ENCODE measurements around the gene TNN. TPM values are rescaled to one million over a fixed set of nuclear protein-coding genes. Genes with fewer than 3 reads are reported as not detected.

The TNN gene
- polyA plus RNA-seq, 1 donor from 2014 or later: not detected

DNA sequence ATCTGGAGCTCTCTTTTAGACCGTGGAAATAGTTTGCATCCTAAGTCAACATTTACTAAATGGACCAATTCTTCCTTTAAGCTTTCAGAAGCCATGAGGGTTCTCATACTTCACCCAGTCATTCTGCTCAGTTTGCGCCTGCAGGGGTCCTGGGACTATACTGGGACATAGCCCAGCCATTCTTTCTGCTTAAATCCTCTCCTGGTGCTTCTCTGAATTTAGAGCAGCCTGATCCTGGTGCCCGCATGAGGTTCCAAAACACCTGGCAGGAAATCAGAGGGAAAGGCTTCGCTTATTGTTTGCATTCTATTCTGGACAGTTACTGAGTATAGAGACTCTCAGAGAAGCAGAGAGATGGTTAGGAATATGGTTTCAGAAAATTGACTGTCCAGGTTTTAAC, 27.0 kb downstream of the TNN start:
- no peak overlapping the region for H3K4me2 ChIP-seq (ENCODE audit: low read length)
- no peaks in the 10 kb centered on the region for H4K20me1 ChIP-seq (ENCODE audit: insufficient read depth)
- H3F3A ChIP-seq (ENCODE audit: insufficient read depth, low read length, poor library complexity, severe bottlenecking): no peaks in the 10 kb centered on the region
- no peak overlapping the region for H3K9ac ChIP-seq (ENCODE audit: low read length)
- H3K4me3 ChIP-seq (ENCODE audit: low read length): no peak overlapping the region
- H3K36me3 ChIP-seq (ENCODE audit: insufficient read depth, low read length): no peaks in the 10 kb centered on the region
- TF ChIP-seq POLR2AphosphoS5 (IDR thresholded peaks at IDR 0.05): no peak
- TF ChIP-seq, protein P1, sequence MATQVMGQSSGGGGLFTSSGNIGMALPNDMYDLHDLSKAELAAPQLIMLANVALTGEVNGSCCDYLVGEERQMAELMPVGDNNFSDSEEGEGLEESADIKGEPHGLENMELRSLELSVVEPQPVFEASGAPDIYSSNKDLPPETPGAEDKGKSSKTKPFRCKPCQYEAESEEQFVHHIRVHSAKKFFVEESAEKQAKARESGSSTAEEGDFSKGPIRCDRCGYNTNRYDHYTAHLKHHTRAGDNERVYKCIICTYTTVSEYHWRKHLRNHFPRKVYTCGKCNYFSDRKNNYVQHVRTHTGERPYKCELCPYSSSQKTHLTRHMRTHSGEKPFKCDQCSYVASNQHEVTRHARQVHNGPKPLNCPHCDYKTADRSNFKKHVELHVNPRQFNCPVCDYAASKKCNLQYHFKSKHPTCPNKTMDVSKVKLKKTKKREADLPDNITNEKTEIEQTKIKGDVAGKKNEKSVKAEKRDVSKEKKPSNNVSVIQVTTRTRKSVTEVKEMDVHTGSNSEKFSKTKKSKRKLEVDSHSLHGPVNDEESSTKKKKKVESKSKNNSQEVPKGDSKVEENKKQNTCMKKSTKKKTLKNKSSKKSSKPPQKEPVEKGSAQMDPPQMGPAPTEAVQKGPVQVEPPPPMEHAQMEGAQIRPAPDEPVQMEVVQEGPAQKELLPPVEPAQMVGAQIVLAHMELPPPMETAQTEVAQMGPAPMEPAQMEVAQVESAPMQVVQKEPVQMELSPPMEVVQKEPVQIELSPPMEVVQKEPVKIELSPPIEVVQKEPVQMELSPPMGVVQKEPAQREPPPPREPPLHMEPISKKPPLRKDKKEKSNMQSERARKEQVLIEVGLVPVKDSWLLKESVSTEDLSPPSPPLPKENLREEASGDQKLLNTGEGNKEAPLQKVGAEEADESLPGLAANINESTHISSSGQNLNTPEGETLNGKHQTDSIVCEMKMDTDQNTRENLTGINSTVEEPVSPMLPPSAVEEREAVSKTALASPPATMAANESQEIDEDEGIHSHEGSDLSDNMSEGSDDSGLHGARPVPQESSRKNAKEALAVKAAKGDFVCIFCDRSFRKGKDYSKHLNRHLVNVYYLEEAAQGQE (IDR thresholded peaks at IDR 0.05; ENCODE audit: borderline replicate concordance): no peak
- TF ChIP-seq TAF1 (IDR thresholded peaks at IDR 0.05; ENCODE audit: low read depth): no peak
- TF ChIP-seq MXI1 (conservative IDR thresholded peaks at IDR 0.05; ENCODE audit: poor library complexity, severe bottlenecking): no peak
- TF ChIP-seq, protein P2, sequence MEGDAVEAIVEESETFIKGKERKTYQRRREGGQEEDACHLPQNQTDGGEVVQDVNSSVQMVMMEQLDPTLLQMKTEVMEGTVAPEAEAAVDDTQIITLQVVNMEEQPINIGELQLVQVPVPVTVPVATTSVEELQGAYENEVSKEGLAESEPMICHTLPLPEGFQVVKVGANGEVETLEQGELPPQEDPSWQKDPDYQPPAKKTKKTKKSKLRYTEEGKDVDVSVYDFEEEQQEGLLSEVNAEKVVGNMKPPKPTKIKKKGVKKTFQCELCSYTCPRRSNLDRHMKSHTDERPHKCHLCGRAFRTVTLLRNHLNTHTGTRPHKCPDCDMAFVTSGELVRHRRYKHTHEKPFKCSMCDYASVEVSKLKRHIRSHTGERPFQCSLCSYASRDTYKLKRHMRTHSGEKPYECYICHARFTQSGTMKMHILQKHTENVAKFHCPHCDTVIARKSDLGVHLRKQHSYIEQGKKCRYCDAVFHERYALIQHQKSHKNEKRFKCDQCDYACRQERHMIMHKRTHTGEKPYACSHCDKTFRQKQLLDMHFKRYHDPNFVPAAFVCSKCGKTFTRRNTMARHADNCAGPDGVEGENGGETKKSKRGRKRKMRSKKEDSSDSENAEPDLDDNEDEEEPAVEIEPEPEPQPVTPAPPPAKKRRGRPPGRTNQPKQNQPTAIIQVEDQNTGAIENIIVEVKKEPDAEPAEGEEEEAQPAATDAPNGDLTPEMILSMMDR (IDR thresholded peaks at IDR 0.05; ENCODE audit: poor library complexity, severe bottlenecking): no peak
- no peak for TF ChIP-seq SMC3 (conservative IDR thresholded peaks at IDR 0.05; ENCODE audit: poor library complexity)
- no peak for TF ChIP-seq EZH2 (IDR thresholded peaks at IDR 0.05; ENCODE audit: borderline replicate concordance, insufficient read depth, low read length, poor library complexity, severe bottlenecking)
- no peak for TF ChIP-seq RAD21 (conservative IDR thresholded peaks at IDR 0.05)
- no peaks in the 10 kb centered on the region for H3K27me3 ChIP-seq (ENCODE audit: insufficient read depth, low read depth, low read length)
- H3K9me3 ChIP-seq (ENCODE audit: low read length): no peaks in the 10 kb centered on the region
- no peak overlapping the region for H3K27ac ChIP-seq (ENCODE audit: low read length)
- no peaks in the 10 kb centered on the region for H3K9me2 ChIP-seq (ENCODE audit: insufficient read depth, low read length)
- no peaks in the 10 kb centered on the region for H3K79me2 ChIP-seq (replicated peaks; ENCODE audit: insufficient read depth, low read length)
- H2AFZ ChIP-seq (ENCODE audit: low read depth, low read length): no peak overlapping the region

DNA sequence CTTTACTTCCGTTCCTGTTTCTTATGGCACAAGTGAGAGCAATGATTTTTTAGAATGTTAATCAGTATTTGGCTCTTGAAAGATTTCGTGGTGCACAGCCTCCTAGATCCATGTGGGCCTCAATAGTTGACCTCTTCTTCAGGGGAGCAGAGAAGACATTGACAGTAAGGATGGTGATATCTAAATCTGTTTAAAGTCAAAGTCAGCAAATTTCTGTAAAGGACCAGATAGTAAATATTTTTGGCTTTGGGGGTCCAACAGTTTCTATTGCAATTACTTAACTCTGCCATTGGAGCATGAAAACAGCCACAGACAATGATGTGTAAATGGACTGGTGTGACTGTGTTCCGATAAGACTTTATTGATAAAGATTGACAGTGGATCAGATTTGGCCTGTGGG, 27.4 kb downstream of the TNN start:
- Histone ChIP-seq H2AFZ (ENCODE audit: low read depth, low read length) (no peak overlapping the region), H3K9ac (ENCODE audit: low read length) (no peak overlapping the region), H3K79me2 (replicated peaks; ENCODE audit: insufficient read depth, low read length) (no peaks in the 10 kb centered on the region), H3K4me3 (ENCODE audit: low read length) (no peak overlapping the region), H3K9me3 (ENCODE audit: low read length) (no peaks in the 10 kb centered on the region), H4K20me1 (ENCODE audit: insufficient read depth) (no peaks in the 10 kb centered on the region), H3K27ac (ENCODE audit: low read length) (no peak overlapping the region), H3K27me3 (ENCODE audit: insufficient read depth, low read depth, low read length) (no peaks in the 10 kb centered on the region), H3K36me3 (ENCODE audit: insufficient read depth, low read length) (no peaks in the 10 kb centered on the region), H3K4me2 (ENCODE audit: low read length) (no peak overlapping the region), H3F3A (ENCODE audit: insufficient read depth, low read length, poor library complexity, severe bottlenecking) (no peaks in the 10 kb centered on the region), H3K9me2 (ENCODE audit: insufficient read depth, low read length) (no peaks in the 10 kb centered on the region)
- TF ChIP-seq EZH2 (IDR thresholded peaks at IDR 0.05; ENCODE audit: borderline replicate concordance, insufficient read depth, low read length, poor library complexity, severe bottlenecking): no peak
- no peak for TF ChIP-seq TAF1 (IDR thresholded peaks at IDR 0.05; ENCODE audit: low read depth)
- no peak for TF ChIP-seq POLR2AphosphoS5 (IDR thresholded peaks at IDR 0.05)
- TF ChIP-seq MXI1 (conservative IDR thresholded peaks at IDR 0.05; ENCODE audit: poor library complexity, severe bottlenecking): no peak
- TF ChIP-seq, protein P2 (IDR thresholded peaks at IDR 0.05; ENCODE audit: poor library complexity, severe bottlenecking): no peak
- no peak for TF ChIP-seq EP300 (conservative IDR thresholded peaks at IDR 0.05; ENCODE audit: poor library complexity, severe bottlenecking)
- no peak for TF ChIP-seq RAD21 (conservative IDR thresholded peaks at IDR 0.05)
- TF ChIP-seq SMC3 (conservative IDR thresholded peaks at IDR 0.05; ENCODE audit: poor library complexity): no peak
- TF ChIP-seq, protein P1 (IDR thresholded peaks at IDR 0.05; ENCODE audit: borderline replicate concordance): no peak
